AG20443 (cell line): ENCODE results near the gene NYAP2.

Experiments used
- DNase-seq: peaks from one replicate; pipeline ENCODE4 v3.0.0; 2012; ENCODE audit warnings: low spot score, mixed read lengths

NYAP2 gene

GRCh38 chr2:225486236-225486635, 86.7 kb downstream of the NYAP2 start:
- DNase-seq, result no peak

- no peak for DNase-seq
These were observed 88.4 kb downstream of the NYAP2 start for GRCh38 chr2:225487878-225488416.

- DNase-seq, result no peak
These were observed 89.2 kb downstream of the NYAP2 start for GRCh38 chr2:225488743-225489142.

DNA sequence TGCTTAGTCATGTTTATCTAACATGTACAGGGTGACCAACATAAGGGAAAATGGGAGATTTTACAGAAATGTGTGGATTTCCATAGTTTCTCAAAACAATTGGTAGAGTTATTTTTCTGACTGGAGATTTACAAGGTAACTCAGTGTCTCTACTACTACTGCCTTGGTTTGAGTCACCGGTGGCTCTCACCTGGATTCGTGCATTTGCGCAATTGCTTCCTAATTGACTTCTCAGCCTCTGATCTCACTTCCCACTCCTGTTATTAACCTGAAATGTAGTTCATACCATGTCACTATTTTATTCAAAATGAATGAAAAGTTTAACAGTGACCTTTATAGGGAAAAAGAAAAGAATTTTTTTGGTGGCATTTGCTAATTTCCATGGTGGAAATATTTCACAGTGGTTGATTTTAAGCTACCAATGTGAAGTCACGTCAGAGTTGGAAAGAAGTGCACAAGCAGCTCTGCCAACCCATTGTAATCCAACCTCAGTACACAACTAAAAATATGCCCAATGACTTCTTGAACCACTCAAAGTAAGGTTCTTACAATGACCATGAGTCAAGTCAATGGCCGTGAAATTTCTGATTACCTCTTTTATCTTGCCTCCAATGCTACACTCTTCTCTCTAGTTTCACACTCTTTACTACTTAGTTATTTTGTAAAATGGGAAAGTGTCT, 94.0 kb downstream of the NYAP2 start:
- DNase-seq, result no peak

DNA sequence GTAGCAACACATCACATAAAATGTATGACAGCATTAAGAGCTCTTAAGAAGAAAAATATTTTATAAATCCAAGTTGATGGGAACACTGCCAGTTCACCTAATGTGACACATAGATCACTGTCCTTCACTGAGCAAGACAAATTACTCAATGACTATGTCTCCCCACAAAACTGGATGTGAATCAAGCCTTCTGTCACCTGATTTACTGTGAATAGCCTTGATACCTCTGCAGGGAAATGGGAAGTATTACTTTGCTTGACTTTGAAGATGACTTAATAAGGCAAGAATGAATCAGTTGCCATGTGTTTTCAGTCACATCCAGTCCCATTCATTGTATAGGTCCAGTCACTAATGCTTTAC, 94.6 kb downstream of the NYAP2 start:
- no peak for DNase-seq

GRCh38 chr2:225495706-225496105, 96.2 kb downstream of the NYAP2 start:
- DNase-seq, result no peak

- DNase-seq, result no peak
These were observed 97.1 kb downstream of the NYAP2 start for GRCh38 chr2:225496568-225496967.

GRCh38 chr2:225497166-225497565, 97.7 kb downstream of the NYAP2 start:
- DNase-seq, result no peak

- DNase-seq, result no peak
These were observed 101.5 kb downstream of the NYAP2 start for GRCh38 chr2:225501022-225501421.

DNA sequence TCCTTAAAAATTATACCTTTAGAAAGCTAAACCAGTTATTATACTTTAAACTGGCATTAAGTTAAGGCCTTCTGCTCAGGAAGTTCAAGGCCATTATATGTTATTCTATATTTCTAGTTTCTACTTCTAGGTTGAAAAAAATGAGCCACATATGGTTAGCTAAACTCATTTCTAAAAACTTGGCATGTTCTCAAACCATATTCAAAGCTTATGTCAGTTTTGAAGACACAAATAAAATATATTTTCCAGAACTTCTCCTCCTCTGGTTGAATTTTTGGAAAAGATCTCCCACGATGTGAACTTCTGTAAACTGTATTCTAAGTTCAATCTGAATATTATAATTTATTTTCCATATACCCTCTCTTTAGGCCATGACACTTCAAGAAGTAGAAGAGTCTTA, 103.5 kb downstream of the NYAP2 start:
- no peak for DNase-seq

- no peak for DNase-seq
These were observed 111.3 kb downstream of the NYAP2 start for GRCh38 chr2:225510796-225511195.

GRCh38 chr2:225512469-225512868, 113.0 kb downstream of the NYAP2 start:
- DNase-seq, result no peak

DNA sequence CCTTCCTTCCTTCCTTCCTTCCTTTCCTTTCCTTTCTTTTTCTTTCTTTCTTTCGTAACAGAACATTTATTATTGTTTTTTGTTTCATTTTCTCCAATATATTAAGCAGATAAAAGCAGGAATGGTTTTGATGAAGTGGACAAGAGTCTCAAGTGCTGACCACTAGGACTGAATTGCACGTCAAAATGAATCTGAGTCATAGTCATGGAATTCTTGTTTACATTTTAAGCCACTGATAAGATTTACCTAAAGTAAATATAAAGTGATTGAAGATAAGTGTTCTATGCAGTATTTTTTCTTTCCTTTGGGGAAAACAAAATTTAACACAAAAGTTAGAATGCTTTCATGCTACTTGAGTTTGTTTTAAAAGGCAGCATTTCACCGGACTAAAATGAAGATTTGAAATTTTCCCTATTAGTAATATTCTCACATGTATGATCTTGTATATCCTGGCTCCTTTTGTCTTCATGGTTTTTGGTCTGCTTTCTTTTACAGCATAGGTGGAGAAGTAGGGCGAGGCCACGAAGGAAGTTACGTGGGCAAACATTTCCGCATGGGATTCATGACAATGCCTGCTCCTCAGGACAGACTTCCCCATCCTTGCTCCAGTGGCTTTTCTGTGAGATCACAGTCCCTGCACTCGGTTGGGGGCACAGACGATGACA, 113.5 kb downstream of the NYAP2 start:
- no peak for DNase-seq

GRCh38 chr2:225515033-225515432, 115.5 kb downstream of the NYAP2 start:
- DNase-seq, result no peak

- no peak for DNase-seq
These were observed 127.4 kb downstream of the NYAP2 start for GRCh38 chr2:225526760-225527390.

GRCh38 chr2:225531559-225531958, 132.0 kb downstream of the NYAP2 start:
- DNase-seq, result no peak

- no peak for DNase-seq
These were observed 132.6 kb downstream of the NYAP2 start for GRCh38 chr2:225532096-225532495.

DNA sequence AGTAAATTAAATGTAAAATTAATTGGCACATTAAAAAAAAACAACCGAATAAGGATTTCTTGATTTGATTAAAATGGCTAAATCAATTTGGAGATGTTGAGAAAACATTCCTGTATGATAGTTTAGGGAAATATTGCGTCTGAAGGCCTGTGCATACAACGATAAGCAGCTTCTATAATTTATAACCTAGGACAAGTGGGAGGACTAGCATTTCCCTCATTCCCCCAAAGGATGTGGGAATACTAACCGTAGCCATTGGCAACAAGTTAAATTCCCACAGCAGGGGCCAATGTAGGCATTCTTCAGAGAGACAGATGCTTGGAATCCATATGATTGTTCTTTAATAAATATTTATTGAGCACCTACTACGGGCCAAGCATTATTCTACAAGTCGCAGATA, 134.5 kb downstream of the NYAP2 start:
- DNase-seq, result no peak

DNA sequence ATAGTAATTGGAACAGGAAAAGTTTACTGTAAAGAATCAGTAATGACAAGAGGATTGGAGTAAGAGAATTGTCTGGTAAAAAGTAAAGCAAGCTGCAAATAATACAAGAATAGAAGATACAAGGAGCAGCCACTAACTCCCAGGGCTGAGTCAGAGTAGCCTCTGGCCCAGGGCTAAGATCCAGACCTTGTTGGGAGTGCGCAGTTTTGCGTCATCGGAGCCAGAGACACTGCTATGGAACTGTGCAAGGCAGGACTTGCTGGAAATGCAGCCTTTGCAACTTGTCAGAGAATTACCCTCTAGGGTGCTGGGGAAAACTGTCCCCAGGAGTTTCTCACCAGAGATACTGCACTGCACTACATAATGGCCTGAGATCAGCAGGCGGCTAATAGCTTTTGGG, 135.2 kb downstream of the NYAP2 start:
- DNase-seq, result peak; percentile 24

DNA sequence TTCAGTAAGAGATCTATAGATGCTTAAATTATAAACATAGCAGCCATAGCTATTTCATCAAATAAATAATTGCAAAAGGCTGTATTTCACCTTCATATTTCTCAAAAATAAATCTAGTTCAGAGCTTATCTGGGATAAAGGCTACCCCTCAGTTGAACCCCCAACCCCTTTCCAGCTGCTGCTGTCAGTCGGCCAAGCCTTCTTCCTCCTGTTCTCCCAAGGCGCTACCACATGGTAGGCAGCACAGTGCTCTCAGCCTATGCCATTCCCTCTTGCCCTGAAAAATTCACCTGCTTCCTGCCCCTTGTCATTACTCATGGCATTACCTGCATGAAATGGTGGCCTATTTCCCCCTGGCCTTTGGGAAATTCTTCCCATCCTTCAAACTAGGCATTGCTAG, 136.5 kb downstream of the NYAP2 start:
- DNase-seq, result no peak

DNA sequence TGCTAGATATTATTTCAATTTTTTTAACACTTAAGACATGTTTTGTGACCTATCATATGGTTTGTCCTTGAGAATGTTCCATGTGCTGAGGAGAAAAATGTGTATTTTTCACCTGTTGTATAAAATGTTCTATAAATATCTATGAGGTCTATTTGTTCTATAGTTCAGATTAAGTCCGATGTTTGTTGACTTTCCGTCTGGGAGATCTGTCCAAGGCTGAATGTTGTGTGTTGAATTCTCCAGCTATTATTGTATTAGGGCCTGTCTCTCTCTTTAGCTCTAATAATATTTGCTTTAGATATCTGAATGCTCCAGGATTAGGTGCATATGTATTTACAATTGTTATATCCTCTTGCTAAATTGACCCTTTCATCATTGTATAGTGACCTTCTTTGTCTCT, 144.1 kb downstream of the NYAP2 start:
- no peak for DNase-seq

DNA sequence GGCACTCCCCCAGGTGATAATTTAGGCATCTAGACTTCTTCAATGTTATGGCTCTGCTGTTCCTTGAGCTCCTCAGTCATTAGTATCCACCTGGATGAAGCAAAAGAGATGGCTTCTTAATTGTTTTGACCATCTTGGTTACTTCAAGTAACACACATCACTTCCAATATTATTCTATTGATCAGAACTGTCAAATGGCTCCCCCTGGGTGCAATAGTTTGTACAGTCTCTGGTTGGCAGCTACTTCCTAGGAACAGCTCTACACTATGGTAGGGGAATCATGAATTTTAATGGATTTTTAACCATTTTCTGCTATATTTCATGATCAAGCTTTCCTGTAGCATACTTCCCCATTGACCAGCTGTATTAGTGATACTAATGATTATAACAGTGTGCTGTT, 157.0 kb downstream of the NYAP2 start:
- DNase-seq, result no peak

- DNase-seq, result no peak
These were observed 159.0 kb downstream of the NYAP2 start for GRCh38 chr2:225558399-225559071.
